ENCODE measurements around the gene KCNMB4. TPM values are rescaled to one million over a fixed set of nuclear protein-coding genes. Genes with fewer than 3 reads are reported as not detected.

Gene KCNMB4
- total RNA-seq, 4 donors from 2014 or later = 0.65 to 2.8 (median 1.1) TPM

DNA sequence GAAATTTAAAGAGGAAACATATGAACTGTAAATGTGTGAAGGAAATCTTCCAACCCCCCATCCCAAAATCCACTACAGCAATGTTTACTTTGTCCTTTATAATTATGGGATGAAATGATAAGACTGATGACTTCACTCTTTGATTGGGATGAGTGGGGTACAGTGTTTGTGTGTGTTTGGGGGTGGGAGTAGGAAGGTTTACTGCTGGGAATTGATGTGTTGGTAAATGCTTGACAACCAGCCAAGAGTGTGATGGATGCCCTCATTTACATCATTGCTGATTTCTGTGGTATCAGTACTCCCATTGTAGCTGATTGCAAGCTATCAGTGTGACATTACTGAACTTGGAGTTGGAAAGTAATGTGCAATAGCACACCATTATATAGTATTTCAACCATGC lies 90.9 kb downstream of the KCNMB4 start:
- TF ChIP-seq, protein P1, sequence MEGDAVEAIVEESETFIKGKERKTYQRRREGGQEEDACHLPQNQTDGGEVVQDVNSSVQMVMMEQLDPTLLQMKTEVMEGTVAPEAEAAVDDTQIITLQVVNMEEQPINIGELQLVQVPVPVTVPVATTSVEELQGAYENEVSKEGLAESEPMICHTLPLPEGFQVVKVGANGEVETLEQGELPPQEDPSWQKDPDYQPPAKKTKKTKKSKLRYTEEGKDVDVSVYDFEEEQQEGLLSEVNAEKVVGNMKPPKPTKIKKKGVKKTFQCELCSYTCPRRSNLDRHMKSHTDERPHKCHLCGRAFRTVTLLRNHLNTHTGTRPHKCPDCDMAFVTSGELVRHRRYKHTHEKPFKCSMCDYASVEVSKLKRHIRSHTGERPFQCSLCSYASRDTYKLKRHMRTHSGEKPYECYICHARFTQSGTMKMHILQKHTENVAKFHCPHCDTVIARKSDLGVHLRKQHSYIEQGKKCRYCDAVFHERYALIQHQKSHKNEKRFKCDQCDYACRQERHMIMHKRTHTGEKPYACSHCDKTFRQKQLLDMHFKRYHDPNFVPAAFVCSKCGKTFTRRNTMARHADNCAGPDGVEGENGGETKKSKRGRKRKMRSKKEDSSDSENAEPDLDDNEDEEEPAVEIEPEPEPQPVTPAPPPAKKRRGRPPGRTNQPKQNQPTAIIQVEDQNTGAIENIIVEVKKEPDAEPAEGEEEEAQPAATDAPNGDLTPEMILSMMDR (IDR thresholded peaks at IDR 0.05; ENCODE audit: low read depth) = no peak

DNA sequence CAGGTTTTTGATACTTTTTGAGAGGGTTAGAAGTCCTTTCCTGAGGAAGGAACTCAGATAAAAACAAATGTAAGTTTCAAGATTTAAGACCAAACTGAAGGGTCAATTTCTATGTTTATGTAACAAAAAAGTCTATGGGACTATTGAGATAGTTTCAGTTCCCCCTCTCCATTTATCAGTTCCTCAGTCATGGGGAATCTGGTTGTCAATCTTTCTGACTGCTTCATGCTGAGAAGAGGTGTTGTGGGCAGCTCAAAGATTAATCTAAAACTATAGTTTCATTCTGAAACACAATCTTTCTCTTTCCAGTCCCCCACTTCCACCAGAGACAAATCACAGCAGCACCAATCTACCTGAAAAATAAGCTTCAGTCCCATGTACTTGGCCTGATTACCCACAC lies 93.7 kb downstream of the KCNMB4 start:
- TF ChIP-seq, protein P1 (IDR thresholded peaks at IDR 0.05; ENCODE audit: low read depth) = no peak

DNA sequence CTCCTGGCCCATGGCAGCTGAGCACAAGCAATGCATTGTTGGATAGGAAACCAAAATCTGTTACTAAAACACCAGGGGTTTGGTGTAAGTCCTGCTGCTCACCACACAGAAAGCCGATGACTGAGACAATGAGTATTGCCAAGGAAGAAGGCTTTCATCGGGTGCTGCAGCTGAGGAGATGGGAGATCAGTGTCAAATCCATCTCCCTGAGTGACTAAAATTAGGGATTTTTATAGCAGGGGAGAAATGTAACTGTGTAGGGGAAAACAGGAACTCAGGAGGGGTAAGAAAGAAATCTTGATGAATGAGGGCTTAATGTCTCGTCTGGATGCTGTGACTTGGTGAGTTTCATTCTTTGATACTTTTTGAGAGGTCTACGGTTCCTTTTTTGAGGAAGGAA lies 97.9 kb downstream of the KCNMB4 start:
- TF ChIP-seq, protein P1 (IDR thresholded peaks at IDR 0.05; ENCODE audit: low read depth) = no peak

DNA sequence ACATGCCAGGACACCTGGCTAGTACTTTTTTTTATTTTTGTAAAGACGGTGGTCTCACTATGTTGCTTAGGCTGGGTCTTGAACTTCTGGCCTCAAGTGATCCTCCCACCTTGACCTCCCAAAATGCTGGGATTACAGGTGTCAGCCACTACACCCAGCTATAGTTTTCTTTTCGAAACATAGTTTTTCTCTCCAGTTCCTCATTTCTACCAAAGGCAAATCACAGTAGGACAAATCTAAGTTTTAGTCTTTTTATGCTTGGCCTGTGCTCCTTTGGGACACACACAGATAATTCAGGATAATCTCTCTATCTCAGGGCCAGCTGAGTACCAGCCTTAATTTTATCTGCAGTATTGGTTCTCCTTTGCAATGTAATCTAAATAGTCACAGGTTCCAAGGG lies 100.7 kb downstream of the KCNMB4 start:
- TF ChIP-seq, protein P1 (IDR thresholded peaks at IDR 0.05; ENCODE audit: low read depth) = no peak

DNA sequence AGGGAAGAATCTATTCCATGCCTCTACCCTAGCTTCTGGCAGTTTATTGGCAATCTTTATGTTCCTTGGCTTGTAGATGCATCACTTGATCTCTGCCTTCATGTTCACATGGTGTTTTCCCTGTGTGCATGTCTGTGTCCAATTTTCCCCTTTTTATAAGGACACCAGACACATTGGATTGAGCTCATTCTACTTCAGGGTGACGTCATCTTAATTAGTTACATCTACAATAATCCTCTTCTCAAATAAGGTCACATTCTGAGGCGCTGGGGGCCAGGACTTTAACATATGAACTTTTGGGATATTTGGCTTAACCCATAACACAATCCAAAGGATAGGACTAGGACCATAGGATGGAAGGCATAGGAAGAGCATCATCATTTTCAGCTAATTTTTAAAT lies 101.4 kb downstream of the KCNMB4 start:
- TF ChIP-seq, protein P1 (IDR thresholded peaks at IDR 0.05; ENCODE audit: low read depth) = no peak

DNA sequence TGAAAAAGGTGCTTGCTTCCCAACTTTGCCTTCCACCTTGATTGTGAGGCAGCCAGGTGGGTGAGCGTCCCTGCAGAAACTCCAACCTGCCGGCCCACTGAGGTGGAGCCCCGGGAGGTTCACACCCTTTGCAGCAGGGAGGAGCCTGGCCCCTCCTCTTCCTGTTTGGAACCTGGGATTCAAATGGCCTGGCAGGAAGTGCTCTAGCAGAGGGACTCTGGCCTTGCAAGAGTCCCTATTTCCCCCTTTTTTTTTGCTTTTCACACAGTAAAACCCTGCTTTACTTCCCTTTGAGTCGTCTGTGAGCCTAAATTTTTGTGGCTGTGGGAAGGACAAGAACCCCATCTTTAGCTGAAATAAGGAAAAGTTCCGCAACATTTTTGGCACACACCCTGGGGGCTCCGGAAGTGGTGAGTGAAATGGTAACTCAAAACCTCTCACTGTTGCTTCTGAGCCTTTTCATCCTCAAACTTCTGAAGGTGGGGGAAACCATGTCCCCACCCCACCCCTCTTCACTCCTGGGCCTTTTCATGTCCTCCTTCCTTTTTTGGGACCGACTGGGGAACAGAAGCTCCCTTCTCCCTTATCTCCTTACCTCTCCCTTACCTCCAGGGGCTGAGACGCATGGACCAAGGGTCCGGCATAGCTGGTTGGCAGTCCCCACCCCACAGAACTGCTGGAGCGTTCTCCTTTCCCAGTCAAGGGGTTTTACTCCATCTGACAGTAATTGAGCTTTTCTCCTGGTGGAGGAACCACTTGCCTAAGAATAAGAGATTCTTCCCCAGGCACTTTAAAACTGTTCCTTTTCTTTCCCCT lies 102.0 kb downstream of the KCNMB4 start:
- TF ChIP-seq, protein P1 (IDR thresholded peaks at IDR 0.05; ENCODE audit: low read depth) = no peak

DNA sequence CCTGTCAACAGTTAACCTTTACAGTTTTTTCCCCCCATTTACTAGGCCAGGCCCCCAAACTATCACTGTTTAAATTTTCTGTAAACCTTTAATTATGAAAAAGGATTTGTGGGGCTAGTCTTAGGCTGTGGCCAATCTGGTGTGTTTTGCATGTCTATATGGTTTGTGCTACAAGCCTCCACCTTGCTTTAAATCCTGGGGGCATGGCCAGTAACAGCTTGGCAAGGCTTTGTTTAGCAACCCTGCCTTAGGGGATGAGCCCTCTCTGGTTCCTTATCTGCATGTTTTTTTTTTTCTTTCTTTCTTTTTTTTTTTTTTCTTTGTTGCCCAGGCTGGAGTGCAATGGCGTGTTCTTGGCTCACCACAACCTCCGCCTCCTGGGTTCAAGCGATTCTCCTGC lies 102.7 kb downstream of the KCNMB4 start:
- TF ChIP-seq, protein P1 (IDR thresholded peaks at IDR 0.05; ENCODE audit: low read depth) = no peak

Data from subcutaneous adipose tissue (tissue), 4 donors.